HG02884 (cell line): Measurements from ENCODE around the gene ATP6V1G2.
"Not testable (repeated sequence)": the region's sequence is repeated elsewhere in the genome, so short reads cannot be mapped to it uniquely, and the experiment has no call there.

Source experiments
- ATAC-seq: cut with Tn5 transposase; IDR thresholded peaks from one replicate; pipeline ENCODE4 v1.9.1; 2021; ENCODE audit warnings: mild to moderate bottlenecking, moderate library complexity; ENCODE audit not compliant: unreplicated experiment

Gene ATP6V1G2

GRCh38 chr6:31575952-31576685 is 29.7 kb upstream of the ATP6V1G2 start:
- no peak for ATAC-seq

- ATAC-seq, result no peak
These were observed 29.0 kb upstream of the ATP6V1G2 start, which contains the start of gene TNF for GRCh38 chr6:31575335-31575901. Gene TNF, plus strand, starts transcription at chr6:31575565. Its CDS starts 177 bp downstream, at chr6:31575742.

- ATAC-seq, result no peak
These were observed 28.0 kb upstream of the ATP6V1G2 start for GRCh38 chr6:31574106-31575061.

- no peak for ATAC-seq
These were observed 27.1 kb upstream of the ATP6V1G2 start for GRCh38 chr6:31573239-31574105.

GRCh38 chr6:31572041-31572911 is 25.9 kb upstream of the ATP6V1G2 start, which contains the start of gene LTA:
Gene LTA, plus strand, starts transcription at chr6:31572289. Its CDS starts 454 bp downstream, at chr6:31572743.
- ATAC-seq, result no peak

GRCh38 chr6:31569861-31570536 is 23.6 kb upstream of the ATP6V1G2 start:
- no peak for ATAC-seq

GRCh38 chr6:31568537-31568961 is 22.1 kb upstream of the ATP6V1G2 start:
- peak; percentile 74 for ATAC-seq

- ATAC-seq, result no peak
These were observed 21.3 kb upstream of the ATP6V1G2 start for GRCh38 chr6:31567531-31568370.

GRCh38 chr6:31560697-31561058 is 14.3 kb upstream of the ATP6V1G2 start:
- ATAC-seq, result no peak

- ATAC-seq, result peak; percentile 58
These were observed 13.7 kb upstream of the ATP6V1G2 start for GRCh38 chr6:31559958-31560696.

- ATAC-seq, result no peak
These were observed 13.2 kb upstream of the ATP6V1G2 start for GRCh38 chr6:31559606-31559957.

- ATAC-seq, result no peak
These were observed 12.5 kb upstream of the ATP6V1G2 start for GRCh38 chr6:31558631-31559500.

- no peak for ATAC-seq
These were observed 11.9 kb upstream of the ATP6V1G2 start for GRCh38 chr6:31558318-31558625.

GRCh38 chr6:31557443-31558317 is 11.3 kb upstream of the ATP6V1G2 start:
- no peak for ATAC-seq

GRCh38 chr6:31556307-31556706 is 9.9 kb upstream of the ATP6V1G2 start:
- no peak for ATAC-seq

- not testable (repeated sequence) for ATAC-seq
These were observed 5.0 kb upstream of the ATP6V1G2 start for GRCh38 chr6:31551371-31551770.
